Prostate gland (tissue), 2 donors: ENCODE results near the gene ARV1.

Experiments used
- POLR2A ChIP-seq: fragments of 450-650 bp; IDR thresholded peaks from one replicate; pipeline ENCODE4 v1.6.1; 2016; ENCODE audit warnings: antibody characterized with exemption, mild to moderate bottlenecking
- POLR2AphosphoS5 ChIP-seq: sonication (generic); formaldehyde crosslinking; IDR thresholded peaks from one replicate; pipeline ENCODE4 v1.6.1; 2017; ENCODE audit warnings: antibody characterized with exemption
- TF ChIP-seq, protein P1 (sequence below), 4 experiments: fragments of 200-600 bp in 2 of 4; fragments of 450-650 bp in 2 of 4; sonication (generic) in 2 of 4; IDR thresholded peaks; 1 replicate in 3 of 4; 2 replicates in 1 of 4; pipeline ENCODE4 v1.5.1; 2016 to 2019; ENCODE audit warnings: antibody characterized with exemption in 4 of 4, mild to moderate bottlenecking in 2 of 4, moderate library complexity in 2 of 4

GRCh38 chr1:230957580-230957989 is 21.3 kb upstream of the ARV1 start:
- TF ChIP-seq, protein P1, sequence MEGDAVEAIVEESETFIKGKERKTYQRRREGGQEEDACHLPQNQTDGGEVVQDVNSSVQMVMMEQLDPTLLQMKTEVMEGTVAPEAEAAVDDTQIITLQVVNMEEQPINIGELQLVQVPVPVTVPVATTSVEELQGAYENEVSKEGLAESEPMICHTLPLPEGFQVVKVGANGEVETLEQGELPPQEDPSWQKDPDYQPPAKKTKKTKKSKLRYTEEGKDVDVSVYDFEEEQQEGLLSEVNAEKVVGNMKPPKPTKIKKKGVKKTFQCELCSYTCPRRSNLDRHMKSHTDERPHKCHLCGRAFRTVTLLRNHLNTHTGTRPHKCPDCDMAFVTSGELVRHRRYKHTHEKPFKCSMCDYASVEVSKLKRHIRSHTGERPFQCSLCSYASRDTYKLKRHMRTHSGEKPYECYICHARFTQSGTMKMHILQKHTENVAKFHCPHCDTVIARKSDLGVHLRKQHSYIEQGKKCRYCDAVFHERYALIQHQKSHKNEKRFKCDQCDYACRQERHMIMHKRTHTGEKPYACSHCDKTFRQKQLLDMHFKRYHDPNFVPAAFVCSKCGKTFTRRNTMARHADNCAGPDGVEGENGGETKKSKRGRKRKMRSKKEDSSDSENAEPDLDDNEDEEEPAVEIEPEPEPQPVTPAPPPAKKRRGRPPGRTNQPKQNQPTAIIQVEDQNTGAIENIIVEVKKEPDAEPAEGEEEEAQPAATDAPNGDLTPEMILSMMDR (IDR thresholded peaks at IDR 0.05), result no peak
- TF ChIP-seq POLR2A, result no peak
- no peak for TF ChIP-seq POLR2AphosphoS5
